ENCODE measurements around the gene OLFM2.

Gene OLFM2

DNA sequence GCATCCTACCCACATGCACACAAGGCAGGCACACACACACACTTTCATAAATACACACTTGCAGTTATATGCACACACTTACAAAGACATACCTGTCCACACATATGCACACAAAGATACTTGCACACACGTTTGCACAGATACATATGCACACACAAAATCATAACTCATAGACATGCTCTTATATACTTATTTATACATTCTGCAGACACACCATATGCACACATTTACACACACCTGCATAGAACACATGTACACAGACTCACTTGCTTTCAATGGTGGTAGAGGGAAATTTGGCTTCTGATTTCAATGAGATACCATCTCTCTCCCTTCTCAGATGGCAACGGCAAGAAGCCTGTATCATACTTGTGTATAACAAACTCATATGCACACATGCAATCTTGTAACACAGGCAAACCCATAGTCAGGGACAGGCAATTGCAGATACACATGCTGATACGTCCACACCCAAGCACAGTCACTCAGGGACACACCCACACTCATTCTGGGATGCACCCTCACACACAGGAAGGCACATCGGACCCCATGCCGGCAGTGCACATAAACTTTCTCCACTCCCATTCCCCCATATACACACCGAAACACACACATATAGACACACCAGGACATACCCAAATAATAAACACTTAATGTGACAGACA, 24.7 kb downstream of the OLFM2 start:
- ATAC-seq (ENCODE audit: low read depth) (no peak), DNase-seq (ENCODE audit: low spot score) (no peak)
- Histone ChIP-seq H3K27me3 (ENCODE audit: insufficient read depth, poor library complexity, severe bottlenecking) (peaks cover 13% of the 10 kb centered on the region), H3K27ac (ENCODE audit: poor library complexity, severe bottlenecking) (no peak overlapping the region), H3K36me3 (ENCODE audit: low read depth) (no peaks in the 10 kb centered on the region), H3K4me1 (ENCODE audit: insufficient read depth, poor library complexity, severe bottlenecking) (no peaks in the 10 kb centered on the region), H3K4me3 (ENCODE audit: severe bottlenecking) (no peak overlapping the region), H3K9me3 (ENCODE audit: severe bottlenecking) (no peaks in the 10 kb centered on the region)
- TF ChIP-seq, protein P1, sequence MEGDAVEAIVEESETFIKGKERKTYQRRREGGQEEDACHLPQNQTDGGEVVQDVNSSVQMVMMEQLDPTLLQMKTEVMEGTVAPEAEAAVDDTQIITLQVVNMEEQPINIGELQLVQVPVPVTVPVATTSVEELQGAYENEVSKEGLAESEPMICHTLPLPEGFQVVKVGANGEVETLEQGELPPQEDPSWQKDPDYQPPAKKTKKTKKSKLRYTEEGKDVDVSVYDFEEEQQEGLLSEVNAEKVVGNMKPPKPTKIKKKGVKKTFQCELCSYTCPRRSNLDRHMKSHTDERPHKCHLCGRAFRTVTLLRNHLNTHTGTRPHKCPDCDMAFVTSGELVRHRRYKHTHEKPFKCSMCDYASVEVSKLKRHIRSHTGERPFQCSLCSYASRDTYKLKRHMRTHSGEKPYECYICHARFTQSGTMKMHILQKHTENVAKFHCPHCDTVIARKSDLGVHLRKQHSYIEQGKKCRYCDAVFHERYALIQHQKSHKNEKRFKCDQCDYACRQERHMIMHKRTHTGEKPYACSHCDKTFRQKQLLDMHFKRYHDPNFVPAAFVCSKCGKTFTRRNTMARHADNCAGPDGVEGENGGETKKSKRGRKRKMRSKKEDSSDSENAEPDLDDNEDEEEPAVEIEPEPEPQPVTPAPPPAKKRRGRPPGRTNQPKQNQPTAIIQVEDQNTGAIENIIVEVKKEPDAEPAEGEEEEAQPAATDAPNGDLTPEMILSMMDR (IDR thresholded peaks at IDR 0.05; ENCODE audit: poor library complexity, severe bottlenecking): no peak

DNA sequence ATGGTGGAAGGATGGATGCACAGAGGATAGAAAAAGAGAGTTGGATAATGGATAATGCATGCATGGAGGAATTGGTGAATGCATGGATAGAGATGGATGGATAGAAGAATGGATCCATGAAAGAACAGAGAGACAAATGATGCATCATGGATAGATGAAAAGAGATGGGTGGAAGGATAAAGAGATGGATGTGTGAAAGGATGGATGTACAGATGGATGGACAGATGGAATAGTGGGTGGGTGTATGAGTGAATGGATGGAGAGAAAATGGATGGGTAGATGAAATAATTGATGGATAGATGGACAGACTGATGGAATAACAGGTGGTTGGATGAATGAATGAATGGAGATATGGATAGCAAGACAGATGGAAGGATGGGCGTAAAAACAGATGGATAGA, 25.7 kb downstream of the OLFM2 start:
- no peaks in the 10 kb centered on the region for H3K36me3 ChIP-seq (ENCODE audit: low read depth)
- ATAC-seq (ENCODE audit: low read depth): no peak
- no peaks in the 10 kb centered on the region for H3K9me3 ChIP-seq (ENCODE audit: severe bottlenecking)
- TF ChIP-seq, protein P1 (IDR thresholded peaks at IDR 0.05; ENCODE audit: poor library complexity, severe bottlenecking): no peak
- no peaks in the 10 kb centered on the region for H3K4me1 ChIP-seq (ENCODE audit: insufficient read depth, poor library complexity, severe bottlenecking)
- H3K27me3 ChIP-seq (ENCODE audit: insufficient read depth, poor library complexity, severe bottlenecking): peaks cover 13% of the 10 kb centered on the region
- H3K27ac ChIP-seq (ENCODE audit: poor library complexity, severe bottlenecking): no peak overlapping the region
- H3K4me3 ChIP-seq (ENCODE audit: severe bottlenecking): no peak overlapping the region
- no peak for DNase-seq (ENCODE audit: low spot score)

- no peaks in the 10 kb centered on the region for H3K9me3 ChIP-seq (ENCODE audit: severe bottlenecking)
- no peaks in the 10 kb centered on the region for H3K36me3 ChIP-seq (ENCODE audit: low read depth)
- TF ChIP-seq, protein P1 (IDR thresholded peaks at IDR 0.05; ENCODE audit: poor library complexity, severe bottlenecking): no peak
- H3K4me1 ChIP-seq (ENCODE audit: insufficient read depth, poor library complexity, severe bottlenecking): no peaks in the 10 kb centered on the region
- H3K27me3 ChIP-seq (ENCODE audit: insufficient read depth, poor library complexity, severe bottlenecking): peaks cover 13% of the 10 kb centered on the region
- DNase-seq (ENCODE audit: low spot score) (no peak), ATAC-seq (ENCODE audit: low read depth) (no peak)
- no peak overlapping the region for H3K27ac ChIP-seq (ENCODE audit: poor library complexity, severe bottlenecking)
- no peak overlapping the region for H3K4me3 ChIP-seq (ENCODE audit: severe bottlenecking)
These were observed 27.1 kb downstream of the OLFM2 start for GRCh38 chr19:9909251-9909650.

- Histone ChIP-seq H3K4me1 (ENCODE audit: insufficient read depth, poor library complexity, severe bottlenecking) (no peaks in the 10 kb centered on the region), H3K27ac (ENCODE audit: poor library complexity, severe bottlenecking) (no peak overlapping the region), H3K27me3 (ENCODE audit: insufficient read depth, poor library complexity, severe bottlenecking) (no peaks in the 10 kb centered on the region), H3K36me3 (ENCODE audit: low read depth) (no peaks in the 10 kb centered on the region), H3K9me3 (ENCODE audit: severe bottlenecking) (no peaks in the 10 kb centered on the region), H3K4me3 (ENCODE audit: severe bottlenecking) (no peak overlapping the region)
- TF ChIP-seq, protein P1 (IDR thresholded peaks at IDR 0.05; ENCODE audit: poor library complexity, severe bottlenecking): no peak
- no peak for ATAC-seq (ENCODE audit: low read depth)
- no peak for DNase-seq (ENCODE audit: low spot score)
These were observed 29.7 kb downstream of the OLFM2 start for GRCh38 chr19:9906475-9907087.

DNA sequence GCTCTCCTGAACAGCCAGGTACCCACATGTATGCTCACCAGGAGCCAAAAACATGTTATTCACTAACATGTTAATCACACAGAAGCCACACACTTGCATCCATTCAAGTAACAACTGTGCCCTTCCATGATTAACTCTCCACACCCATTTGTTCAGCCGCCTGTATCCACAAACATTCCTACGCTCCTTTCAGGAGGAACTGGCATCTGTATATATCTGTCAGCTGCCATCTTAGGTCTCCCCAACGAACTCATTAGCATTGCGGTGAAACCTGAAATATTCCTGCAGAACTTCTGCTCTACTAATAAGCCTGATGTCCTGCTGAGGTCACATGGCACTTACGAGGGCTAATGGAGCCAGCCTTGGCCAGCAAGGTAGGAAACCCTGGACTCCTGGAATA, 33.0 kb downstream of the OLFM2 start:
- H3K27me3 ChIP-seq (ENCODE audit: insufficient read depth, poor library complexity, severe bottlenecking): no peaks in the 10 kb centered on the region
- H3K27ac ChIP-seq (ENCODE audit: poor library complexity, severe bottlenecking): no peak overlapping the region
- H3K4me3 ChIP-seq (ENCODE audit: severe bottlenecking): no peak overlapping the region
- no peaks in the 10 kb centered on the region for H3K4me1 ChIP-seq (ENCODE audit: insufficient read depth, poor library complexity, severe bottlenecking)
- no peak for ATAC-seq (ENCODE audit: low read depth)
- TF ChIP-seq, protein P1 (IDR thresholded peaks at IDR 0.05; ENCODE audit: poor library complexity, severe bottlenecking): no peak
- DNase-seq (ENCODE audit: low spot score): no peak
- H3K9me3 ChIP-seq (ENCODE audit: severe bottlenecking): no peaks in the 10 kb centered on the region
- no peaks in the 10 kb centered on the region for H3K36me3 ChIP-seq (ENCODE audit: low read depth)
